OCI-LY7 (cell line): ENCODE results near the gene TUBB3. TPM values are rescaled to one million over a fixed set of nuclear protein-coding genes. Genes with fewer than 3 reads are reported as not detected.

Source experiments
- BruUV-seq: library from RNA; stranded (reverse); fragments of 400-500 nt; replicated peaks from 2 replicates; lab custom pipeline; 2021; lab: Mats Ljungman, UMichigan
- CTCF ChIA-PET: fragments of 300-600 bp; sonication (Branson Sonifier 250); formaldehyde crosslinking; loops from one replicate; lab custom pipeline; 2022; ENCODE audit warnings: antibody characterized with exemption; ENCODE audit not compliant: unreplicated experiment; lab: Charles Lee
- POLR2A ChIA-PET: fragments of 300-600 bp; sonication (Branson Sonifier 250); formaldehyde crosslinking; loops from one replicate; lab custom pipeline; 2022; ENCODE audit warnings: antibody characterized with exemption; lab: Charles Lee
- DNase-seq: peaks from one replicate; pipeline ENCODE4 v3.0.0-alpha.2; 2015; ENCODE audit warnings: low spot score
- H2AFZ ChIP-seq: fragments of 200-600 bp; sonication (generic), shearing (Covaris generic); 2 replicates; pipeline ENCODE4 v1.6.1; 2014; ENCODE audit warnings: mild to moderate bottlenecking, antibody characterized with exemption, low read length, moderate library complexity
- H3K27ac ChIP-seq: fragments of 200-600 bp; sonication (generic); 2 replicates; pipeline ENCODE4 v1.5.1; 2014; ENCODE audit warnings: mixed run types, low read depth, mild to moderate bottlenecking, moderate library complexity, low read length, inconsistent platforms; ENCODE audit not compliant: poor library complexity, severe bottlenecking
- H3K36me3 ChIP-seq: fragments of 200-600 bp; sonication (generic); 2 replicates; pipeline ENCODE4 v1.6.1; 2014; ENCODE audit warnings: mild to moderate bottlenecking, antibody characterized with exemption, low read length, moderate library complexity, mixed read lengths; ENCODE audit not compliant: insufficient read depth
- H3K4me1 ChIP-seq: fragments of 200-600 bp; sonication (generic); 2 replicates; pipeline ENCODE4 v1.5.1; 2014; ENCODE audit warnings: mild to moderate bottlenecking, low read length; ENCODE audit not compliant: insufficient read depth, poor library complexity, severe bottlenecking
- H3K4me2 ChIP-seq: fragments of 200-600 bp; sonication (generic); 2 replicates; pipeline ENCODE4 v1.6.1; 2014; ENCODE audit warnings: mild to moderate bottlenecking, low read length
- H3K4me3 ChIP-seq: fragments of 200-600 bp; sonication (generic); 2 replicates; pipeline ENCODE4 v1.5.1; 2014; ENCODE audit warnings: mild to moderate bottlenecking, low read depth, low read length; ENCODE audit not compliant: poor library complexity, severe bottlenecking
- H3K79me2 ChIP-seq: fragments of 200-600 bp; sonication (generic); 2 replicates; pipeline ENCODE4 v1.6.1; 2016; ENCODE audit warnings: low read depth, mild to moderate bottlenecking, low read length, moderate library complexity, mixed read lengths; ENCODE audit not compliant: insufficient read depth
- H3K9me2 ChIP-seq: fragments of 200-600 bp; sonication (generic); 2 replicates; pipeline ENCODE4 v1.6.1; 2016; ENCODE audit warnings: mild to moderate bottlenecking, low read length, mixed read lengths; ENCODE audit not compliant: insufficient read depth
- H3K9me3 ChIP-seq: fragments of 200-600 bp; sonication (generic); 2 replicates; pipeline ENCODE4 v1.6.1; 2014; ENCODE audit warnings: mild to moderate bottlenecking, mixed run types, low read length, mixed read lengths
- H4K20me1 ChIP-seq: fragments of 200-600 bp; sonication (generic); 2 replicates; pipeline ENCODE4 v1.6.1; 2014; ENCODE audit warnings: mild to moderate bottlenecking, antibody characterized with exemption, low read length, moderate library complexity, mixed read lengths; ENCODE audit not compliant: insufficient read depth
- CTCF ChIP-seq: fragments of 200-600 bp; sonication (generic); conservative IDR thresholded peaks from 2 replicates; pipeline ENCODE4 v1.5.1; 2014; ENCODE audit warnings: mild to moderate bottlenecking, antibody characterized with exemption, low read length, moderate library complexity, mixed read lengths
- EZH2phosphoT487 ChIP-seq: fragments of 200-600 bp; sonication (generic); IDR thresholded peaks from 2 replicates; pipeline ENCODE4 v1.6.1; 2018; ENCODE audit warnings: low read depth, borderline replicate concordance, mild to moderate bottlenecking, mixed run types, antibody characterized with exemption, low read length, moderate library complexity, mixed read lengths
- intact Hi-C: fragments of 100-400 bp; cut with micrococcal nuclease; formaldehyde crosslinking; loops from one replicate; pipeline ENCODE4 v1.10.0; 2022; ENCODE audit not compliant: unreplicated experiment
- total RNA-seq, 2 experiments: library from RNA; depleted of rRNA in 1 of 2; stranded (reverse); fragments of >200 nt in 1 of 2; shearing (Covaris generic) in 1 of 2; gene quantifications; 2 replicates each; pipeline ENCODE4 v1.2.3, GENCODE V29; 2014 to 2022

The TUBB3 gene
- total RNA-seq, 2 experiments from 2014 or later = 63.7 to 192 TPM

GRCh38 chr16:89985219-89985618, 62.1 kb downstream of the TUBB3 start:
- ChIA-PET POLR2A (interaction anchor here (0.7 kb wide), 1 partner anchor 37 kb away, joined by 3 read pairs; the partner anchor contains the start of gene DEF8), CTCF (no interaction called here)
- H2AFZ ChIP-seq = no peak overlapping the region
- H3K27ac ChIP-seq = no peak overlapping the region
- intact Hi-C loops = no loop called here
- no peak overlapping the region for H3K4me2 ChIP-seq
- H3K9me3 ChIP-seq = no peaks in the 10 kb centered on the region
- peaks cover 87% of the 10 kb centered on the region for H3K36me3 ChIP-seq
- H3K79me2 ChIP-seq = no peaks in the 10 kb centered on the region
- no peaks in the 10 kb centered on the region for H3K9me2 ChIP-seq
- no peak overlapping the region for H3K4me3 ChIP-seq
- DNase-seq = no peak
- no TSS peak for BruUV-seq
- H3K4me1 ChIP-seq = no peaks in the 10 kb centered on the region
- H4K20me1 ChIP-seq = no peaks in the 10 kb centered on the region
- no peak for TF ChIP-seq EZH2phosphoT487
- no peak for TF ChIP-seq CTCF

Other genes starting within 250 kb of the TUBB3 start
- gene CDK10, start 236.7 kb upstream of the TUBB3 start, total RNA-seq (2014; rRNA removed; shearing (Covaris generic)) = 88.4 and 98.6 TPM in 2 replicates
- 129 and 130 TPM in 2 replicates for gene CDK10, start 236.7 kb upstream of the TUBB3 start, total RNA-seq (2022)
- 5.6 and 13.1 TPM in 2 replicates for gene SPATA2L, start 221.6 kb upstream of the TUBB3 start, total RNA-seq (2014; rRNA removed; shearing (Covaris generic))
- gene SPATA2L, start 221.6 kb upstream of the TUBB3 start, total RNA-seq (2022) = 6.7 and 7.2 TPM in 2 replicates
- gene VPS9D1, start 202.4 kb upstream of the TUBB3 start, total RNA-seq (2014; rRNA removed; shearing (Covaris generic)) = 2.0 and 3.1 TPM in 2 replicates
- gene VPS9D1, start 202.4 kb upstream of the TUBB3 start, total RNA-seq (2022) = 4.6 and 4.7 TPM in 2 replicates
- gene ZNF276, start 201.8 kb upstream of the TUBB3 start, total RNA-seq (2014; rRNA removed; shearing (Covaris generic)) = 27.4 and 31.0 TPM in 2 replicates
- 30.0 and 30.8 TPM in 2 replicates for gene ZNF276, start 201.8 kb upstream of the TUBB3 start, total RNA-seq (2022)
- gene FANCA, start 106.7 kb upstream of the TUBB3 start, total RNA-seq (2014; rRNA removed; shearing (Covaris generic)) = 390 and 478 TPM in 2 replicates
- gene FANCA, start 106.7 kb upstream of the TUBB3 start, total RNA-seq (2022) = 643 and 721 TPM in 2 replicates
- gene SPIRE2, start 94.9 kb upstream of the TUBB3 start, total RNA-seq (2014; rRNA removed; shearing (Covaris generic)) = 7.1 and 9.4 TPM in 2 replicates
- gene SPIRE2, start 94.9 kb upstream of the TUBB3 start, total RNA-seq (2022) = 43.8 and 48.5 TPM in 2 replicates
- 120 and 141 TPM in 2 replicates for gene TCF25, start 49.8 kb upstream of the TUBB3 start, total RNA-seq (2014; rRNA removed; shearing (Covaris generic))
- gene TCF25, start 49.8 kb upstream of the TUBB3 start, total RNA-seq (2022) = 255 and 263 TPM in 2 replicates
- gene MC1R, start 4.5 kb upstream of the TUBB3 start, total RNA-seq (2014; rRNA removed; shearing (Covaris generic)) = 7.3 and 8.3 TPM in 2 replicates
- 22.3 and 23.8 TPM in 2 replicates for gene MC1R, start 4.5 kb upstream of the TUBB3 start, total RNA-seq (2022)
- 222 and 292 TPM in 2 replicates for gene DEF8, start 25.4 kb downstream of the TUBB3 start, total RNA-seq (2014; rRNA removed; shearing (Covaris generic))
- 295 and 380 TPM in 2 replicates for gene DEF8, start 25.4 kb downstream of the TUBB3 start, total RNA-seq (2022)
- gene DBNDD1, start 96.1 kb downstream of the TUBB3 start, total RNA-seq (2014; rRNA removed; shearing (Covaris generic)) = 0.98 and 1.1 TPM in 2 replicates
- 0.57 and 0.85 TPM in 2 replicates for gene DBNDD1, start 96.1 kb downstream of the TUBB3 start, total RNA-seq (2022)
- not detected in 2 replicates for gene PRDM7, start 154.0 kb downstream of the TUBB3 start, total RNA-seq (2014; rRNA removed; shearing (Covaris generic))
- not detected in 2 replicates for gene PRDM7, start 154.0 kb downstream of the TUBB3 start, total RNA-seq (2022)